Measurements from ENCODE around the gene RGS12.

RGS12 gene

GRCh38 chr4:3280466-3280865 is 12.4 kb upstream of the RGS12 start:
- no peak for DNase-seq (ENCODE audit: low read depth in 2 of 2)

- no peak for DNase-seq (ENCODE audit: low read depth in 2 of 2)
These were observed 9.3 kb upstream of the RGS12 start for GRCh38 chr4:3283483-3283882.

DNA sequence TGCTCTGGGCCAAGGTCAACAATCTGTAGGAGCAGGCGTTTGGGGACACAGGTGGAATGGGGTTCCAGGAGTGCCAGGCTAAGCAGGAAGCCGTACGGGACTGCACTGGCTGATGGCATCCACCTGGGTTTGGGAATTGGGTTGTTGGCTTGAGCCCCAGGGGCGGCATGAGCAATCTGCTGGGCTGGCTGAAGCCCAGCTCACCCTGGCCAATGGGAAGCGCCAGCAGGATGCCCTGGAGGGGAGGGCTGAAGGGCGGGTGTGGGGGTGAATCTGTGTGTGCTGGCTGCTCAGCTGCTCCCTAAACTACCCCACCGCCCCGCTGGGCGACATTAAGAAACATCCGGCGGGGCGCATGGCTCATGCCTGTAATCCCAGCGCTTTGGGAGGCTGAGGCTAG is 8.9 kb upstream of the RGS12 start:
- no peak for DNase-seq (ENCODE audit: low read depth in 2 of 2)

- DNase-seq (ENCODE audit: low read depth in 2 of 2): no peak
These were observed 7.9 kb upstream of the RGS12 start for GRCh38 chr4:3284734-3285557.

GRCh38 chr4:3285558-3286334 is 7.1 kb upstream of the RGS12 start:
- DNase-seq (ENCODE audit: low read depth in 2 of 2): no peak

GRCh38 chr4:3286335-3287175 is 6.3 kb upstream of the RGS12 start:
- DNase-seq (ENCODE audit: low read depth in 2 of 2): no peak

GRCh38 chr4:3287271-3287971 is 5.4 kb upstream of the RGS12 start:
- no peak for DNase-seq (ENCODE audit: low read depth in 2 of 2)

- no peak for DNase-seq (ENCODE audit: low read depth in 2 of 2)
These were observed 4.8 kb upstream of the RGS12 start for GRCh38 chr4:3287972-3288570.

- DNase-seq (ENCODE audit: low read depth in 2 of 2): no peak
These were observed 4.2 kb upstream of the RGS12 start for GRCh38 chr4:3288571-3289094.

- no peak for DNase-seq (ENCODE audit: low read depth in 2 of 2)
These were observed 2.3 kb upstream of the RGS12 start for GRCh38 chr4:3290476-3290875.

GRCh38 chr4:3290889-3291321 is 1.9 kb upstream of the RGS12 start:
- DNase-seq (ENCODE audit: low read depth in 2 of 2): no peak

DNA sequence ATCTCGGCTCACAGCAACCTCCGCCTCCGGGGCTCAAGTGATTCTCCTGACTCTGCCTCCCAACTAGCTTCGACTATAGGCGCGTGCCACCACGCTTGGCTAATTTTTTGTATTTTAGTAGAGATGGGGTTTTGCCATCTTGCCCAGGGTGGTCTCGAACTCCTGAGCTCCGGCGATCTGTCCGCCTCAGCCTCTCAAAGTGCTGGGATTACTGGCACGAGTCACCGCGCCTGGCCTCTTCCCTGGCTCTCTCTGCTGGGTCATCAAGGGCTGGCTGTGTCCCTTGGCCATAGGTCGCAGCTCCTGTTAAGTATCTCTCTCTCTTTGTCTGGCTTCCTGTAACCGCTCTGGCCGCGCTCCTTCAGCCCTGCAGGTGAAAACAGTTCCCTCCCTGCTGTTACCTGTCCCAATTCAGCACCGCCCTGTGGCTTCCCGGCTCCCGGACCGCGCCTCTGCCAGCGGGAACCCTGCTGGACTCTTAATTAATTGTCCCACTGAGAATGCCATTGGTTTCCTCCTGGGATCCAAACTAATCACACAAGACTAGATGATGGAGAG is 1.3 kb upstream of the RGS12 start:
- no peak for DNase-seq (ENCODE audit: low read depth in 2 of 2)

GRCh38 chr4:3291969-3292570 is 751 bp upstream of the RGS12 start:
- peak in 1 of 2 donors; percentile 17 for DNase-seq (ENCODE audit: low read depth in 2 of 2)

DNA sequence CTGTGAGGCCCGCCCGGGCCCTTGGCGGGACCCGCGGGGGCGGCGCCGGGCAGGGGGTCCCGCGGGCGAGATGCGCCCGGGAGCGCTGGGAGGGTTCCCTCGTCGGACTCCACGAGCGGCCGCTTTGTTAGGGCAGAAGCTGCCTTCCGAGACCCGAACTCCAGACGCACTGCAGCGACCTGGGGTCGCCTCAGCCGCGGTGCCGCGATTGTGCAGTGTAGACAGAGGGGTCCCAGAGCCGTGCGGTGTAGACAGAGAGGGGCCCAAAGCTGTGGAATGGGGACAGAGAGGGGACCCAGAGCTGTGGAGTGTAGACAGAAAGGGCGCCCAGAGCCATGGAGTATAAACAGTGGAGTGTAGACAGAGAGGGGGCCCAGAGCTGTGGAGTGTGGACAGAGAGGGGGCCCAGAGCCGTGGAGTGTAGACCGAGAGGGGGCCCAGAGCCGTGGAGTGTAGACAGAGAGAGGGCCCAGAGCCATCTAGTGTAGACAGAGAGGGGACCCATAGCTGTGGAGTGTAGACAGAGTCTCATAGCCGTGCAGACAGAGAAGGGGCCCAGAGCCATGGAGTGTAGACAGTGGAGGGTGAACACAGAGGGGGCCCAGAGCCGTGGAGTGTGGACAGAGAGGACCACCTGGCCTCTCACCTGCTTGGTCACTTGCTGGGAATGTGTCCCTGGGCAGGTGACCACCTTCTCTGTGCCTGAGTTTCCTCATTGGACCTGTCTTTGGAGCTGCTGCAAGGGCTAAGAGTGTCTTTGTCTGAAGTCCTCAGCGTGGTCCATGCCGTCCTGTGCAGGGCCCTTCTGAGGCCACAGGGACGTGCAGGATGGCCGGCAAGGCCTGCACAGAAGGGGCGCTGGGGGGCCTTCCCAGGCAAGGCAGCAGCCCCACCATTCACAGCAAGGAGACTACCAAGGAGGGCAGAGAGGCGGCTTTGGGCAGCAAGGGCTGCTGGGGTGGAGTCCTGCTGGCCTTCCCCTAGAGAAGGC is 875 bp downstream of the RGS12 start:
- DNase-seq (ENCODE audit: low read depth in 2 of 2): no peak

DNA sequence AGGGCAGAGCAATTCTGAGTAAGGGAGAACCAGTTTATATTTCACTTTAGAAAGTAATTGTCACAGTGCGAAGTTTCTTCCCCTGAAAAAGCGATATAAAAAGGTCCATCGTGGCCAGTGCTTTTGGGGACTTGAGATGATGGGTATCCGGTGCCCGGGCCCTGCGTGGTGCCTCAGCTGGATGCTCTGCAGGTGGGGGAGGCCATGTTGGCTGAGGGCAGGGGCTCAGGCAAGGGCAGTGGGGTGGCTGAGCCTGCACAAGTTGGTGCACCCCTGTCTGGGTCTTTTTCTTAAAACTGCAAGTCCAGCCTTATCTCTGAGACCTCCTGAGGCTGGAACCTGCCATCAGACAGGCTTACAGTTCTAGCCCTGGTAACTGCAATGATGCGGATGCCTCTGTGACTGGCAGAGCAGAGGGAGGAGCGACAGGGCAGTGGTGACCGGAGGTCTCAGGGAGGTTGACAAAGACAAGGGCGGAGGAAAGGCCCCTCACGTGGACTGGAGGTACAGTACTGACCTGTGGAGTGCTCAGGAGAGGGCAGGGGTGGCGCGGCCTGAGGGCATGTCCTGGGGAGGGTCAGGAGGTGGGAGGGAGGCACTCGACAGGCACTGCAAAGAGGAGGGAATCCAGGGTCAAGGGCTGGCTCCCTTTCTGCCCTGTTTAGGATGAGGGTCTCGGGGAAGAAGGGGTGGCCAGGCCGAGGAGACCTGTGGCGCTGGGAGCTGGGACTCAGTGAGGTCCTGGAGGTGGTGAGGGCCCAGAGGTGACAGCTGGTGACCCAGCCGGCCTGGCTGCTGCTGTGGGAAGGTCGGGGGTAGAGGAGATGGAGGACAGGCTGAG is 1.8 kb downstream of the RGS12 start:
- no peak for DNase-seq (ENCODE audit: low read depth in 2 of 2)

DNA sequence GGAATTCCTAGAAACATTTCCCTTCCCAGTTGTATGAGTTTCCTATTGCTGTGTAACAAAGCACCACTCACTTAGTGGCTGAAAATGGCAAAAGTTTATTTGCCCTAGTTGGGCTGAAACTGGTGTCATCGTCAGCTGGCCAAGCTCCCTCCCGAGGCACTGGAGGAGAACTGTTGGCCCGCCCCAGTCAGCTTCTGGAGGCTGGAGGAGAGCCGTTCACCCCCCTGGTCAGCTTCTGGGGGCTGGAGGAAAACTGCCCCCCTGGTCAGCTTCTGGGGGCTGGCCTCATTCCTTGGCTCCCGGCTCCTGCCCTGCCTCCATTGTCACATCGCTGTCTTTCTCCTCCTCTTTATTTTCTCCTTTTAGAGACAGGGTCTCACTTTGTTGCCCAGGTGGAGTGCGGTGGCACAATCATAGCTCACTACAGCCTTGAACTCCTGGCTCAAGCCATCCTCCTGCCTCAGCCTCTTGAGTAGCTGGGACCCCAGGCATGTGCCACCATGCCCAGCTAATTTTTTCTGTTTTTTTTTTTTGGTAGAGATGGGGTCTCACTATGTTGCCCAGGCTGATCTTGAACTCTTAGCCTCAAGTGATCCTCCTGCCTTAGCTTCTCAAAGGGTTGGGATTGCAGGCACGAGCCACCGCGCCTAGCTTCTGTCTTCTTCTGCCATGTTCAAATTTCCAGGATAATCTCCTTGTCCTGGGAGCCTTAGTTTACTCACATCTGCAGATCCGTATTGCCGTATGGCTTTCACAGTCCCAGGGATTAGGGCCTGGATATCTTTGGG is 3.2 kb downstream of the RGS12 start:
- DNase-seq (ENCODE audit: low read depth in 2 of 2): no peak

- no peak for DNase-seq (ENCODE audit: low read depth in 2 of 2)
These were observed 3.8 kb downstream of the RGS12 start for GRCh38 chr4:3296651-3297050.
